CD4-positive, alpha-beta T cell treated with Interleukin-10 for 1 hour (primary cell): ENCODE measurements around the gene KRT3.

Experiments used
- DNase-seq: peaks from one replicate; pipeline ENCODE4 v3.0.0-alpha.2; 2020

The KRT3 gene

GRCh38 chr12:52813203-52813819, 17.4 kb upstream of the KRT3 start:
- no peak for DNase-seq

- no peak for DNase-seq
Measured at GRCh38 chr12:52812749-52813148, 16.8 kb upstream of the KRT3 start.

DNA sequence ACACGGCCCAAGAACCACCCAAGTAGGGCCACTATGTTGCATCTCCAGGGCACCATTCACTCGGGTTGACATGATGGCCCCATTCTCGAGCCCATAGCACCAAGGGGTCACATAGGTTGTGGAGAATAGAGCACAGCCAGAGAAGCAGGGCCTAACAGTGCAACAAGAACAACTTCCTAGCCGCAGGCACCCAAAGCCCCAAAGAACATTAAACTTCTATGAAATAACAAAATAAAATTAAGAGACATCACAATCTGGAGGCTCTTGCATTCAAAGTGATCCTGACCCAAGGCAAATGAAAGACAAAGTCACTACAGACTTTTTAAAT, 16.1 kb upstream of the KRT3 start:
- no peak for DNase-seq

DNA sequence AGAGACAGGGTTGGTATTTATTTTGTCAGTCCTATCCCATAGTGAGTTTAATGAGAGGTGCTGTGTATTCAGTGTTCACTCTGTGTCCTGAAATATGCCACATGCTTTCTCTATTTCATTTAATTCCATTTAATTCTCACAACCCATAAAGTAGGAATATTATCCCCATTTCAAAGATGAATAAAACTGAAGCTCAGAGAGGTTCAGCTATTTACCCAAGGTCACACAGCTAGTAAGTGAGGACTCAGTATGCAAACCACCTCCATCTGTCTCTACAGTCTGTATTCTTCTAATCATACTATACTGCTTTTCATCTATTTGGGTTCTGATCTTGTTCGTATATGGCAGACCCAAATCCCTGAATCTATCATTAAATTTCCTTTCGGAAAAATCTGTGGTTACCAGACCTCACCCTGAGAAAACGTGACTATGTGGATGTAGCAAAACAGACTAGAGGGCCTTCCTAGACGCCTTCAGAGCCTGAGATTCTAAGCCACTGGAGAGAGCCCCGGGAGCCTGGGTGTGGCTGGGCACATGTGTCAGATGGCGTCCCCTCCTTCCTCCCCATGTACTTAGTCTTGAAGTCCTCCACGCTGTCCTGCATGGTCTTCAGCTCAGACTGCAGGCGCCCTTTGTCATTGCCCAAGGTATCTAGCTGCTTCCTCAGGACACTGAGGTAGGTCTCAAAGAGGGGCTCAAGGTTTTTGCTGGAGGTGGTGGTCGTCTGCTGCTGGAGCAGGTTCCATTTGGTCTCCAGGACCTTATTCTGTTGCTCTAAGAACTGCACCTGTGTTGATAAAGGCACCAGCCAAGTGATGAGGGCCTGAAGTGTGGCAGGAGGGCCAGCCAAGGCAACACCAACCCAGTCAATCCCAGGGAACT, 15.5 kb upstream of the KRT3 start:
- DNase-seq = no peak

GRCh38 chr12:52810554-52810953, 14.6 kb upstream of the KRT3 start:
- DNase-seq = no peak

DNA sequence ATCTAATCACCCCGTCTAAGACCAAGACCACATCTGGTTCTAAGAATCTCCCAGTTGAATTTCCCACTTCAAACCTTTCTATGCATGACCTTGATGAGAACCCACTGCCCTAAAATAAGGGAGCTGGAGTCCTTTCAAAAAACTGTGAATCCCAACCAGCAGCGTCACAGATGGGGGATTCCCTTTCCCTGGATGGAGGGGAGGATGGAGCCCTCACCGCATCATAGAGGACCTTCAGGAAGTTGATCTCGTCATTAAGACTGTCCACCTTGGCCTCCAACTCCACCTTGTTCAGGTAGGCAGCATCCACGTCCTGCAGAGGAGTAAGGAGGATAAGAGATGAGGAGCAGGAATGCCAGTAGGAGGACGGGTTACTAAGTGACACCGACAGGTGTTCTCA, 13.2 kb upstream of the KRT3 start:
- DNase-seq = no peak

DNA sequence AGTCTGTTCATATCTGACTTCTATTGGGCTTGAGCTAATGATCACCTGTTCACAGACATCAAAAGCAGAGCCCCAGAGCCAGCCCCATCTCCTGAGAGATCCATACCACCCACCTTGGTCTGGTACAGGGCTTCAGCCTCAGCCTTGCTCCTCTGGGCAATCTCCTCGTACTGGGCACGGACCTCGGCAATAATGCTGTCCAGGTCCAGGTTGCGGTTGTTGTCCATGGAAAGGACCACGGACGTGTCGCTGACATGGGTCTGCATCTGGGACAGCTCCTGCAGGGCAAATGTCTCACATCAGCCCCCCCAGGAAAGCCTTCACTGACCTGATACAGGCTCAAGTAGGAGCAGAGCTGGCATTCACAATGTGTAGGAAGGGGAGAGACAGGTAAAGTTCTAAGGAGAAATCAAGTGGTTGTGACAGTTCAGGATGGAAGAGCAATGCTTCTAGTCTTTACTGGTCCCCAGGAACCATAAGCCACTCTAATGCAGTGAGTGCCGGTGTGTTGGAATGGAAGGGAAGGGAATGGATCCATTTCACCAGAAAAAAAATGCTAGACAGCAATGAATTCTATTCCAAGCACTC, 12.8 kb upstream of the KRT3 start:
- no peak for DNase-seq

DNA sequence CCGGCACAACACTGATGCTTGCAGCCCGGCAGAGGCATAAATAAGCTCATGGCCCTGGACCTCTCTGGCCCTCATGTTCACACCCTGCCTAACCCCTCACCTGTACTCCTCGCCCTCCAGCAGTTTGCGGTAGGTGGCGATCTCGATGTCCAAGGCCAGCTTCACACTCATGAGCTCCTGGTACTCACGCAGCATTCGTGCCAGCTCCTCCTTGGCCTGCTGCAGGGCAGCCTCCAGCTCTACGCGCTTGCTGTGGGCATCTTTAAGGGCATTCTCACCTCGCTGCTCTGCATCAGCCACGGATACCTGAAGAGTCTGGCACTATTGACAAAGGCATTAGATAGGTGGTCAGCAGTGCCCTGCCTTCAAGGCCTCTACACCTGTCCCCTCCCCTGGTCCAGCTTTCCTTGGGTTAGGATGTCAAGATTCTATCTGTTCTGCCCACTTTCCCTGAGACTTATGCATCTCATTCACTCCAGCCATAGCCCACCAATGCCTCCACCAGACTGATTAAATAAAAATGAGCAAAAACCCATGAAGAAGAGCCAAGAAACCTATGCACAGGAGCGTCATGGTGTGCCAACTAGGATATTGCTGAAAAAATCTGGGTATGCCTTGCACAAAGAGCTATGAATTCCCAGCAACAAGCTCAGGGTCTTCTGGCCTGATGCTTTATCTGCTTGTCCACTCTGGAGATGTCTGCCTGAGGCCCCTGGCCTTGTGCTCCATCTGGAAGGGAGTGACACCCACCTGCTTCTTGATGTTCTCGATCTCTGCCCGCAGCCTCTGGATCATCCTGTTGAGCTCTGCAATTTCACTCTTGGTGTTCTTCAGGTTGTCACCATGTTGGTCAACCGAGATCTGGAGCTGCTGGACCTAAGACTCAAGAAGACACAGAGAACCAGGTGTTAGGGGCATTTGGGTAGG, 11.9 kb upstream of the KRT3 start:
- no peak for DNase-seq

GRCh38 chr12:52806821-52807543, 11.1 kb upstream of the KRT3 start:
- DNase-seq = no peak

DNA sequence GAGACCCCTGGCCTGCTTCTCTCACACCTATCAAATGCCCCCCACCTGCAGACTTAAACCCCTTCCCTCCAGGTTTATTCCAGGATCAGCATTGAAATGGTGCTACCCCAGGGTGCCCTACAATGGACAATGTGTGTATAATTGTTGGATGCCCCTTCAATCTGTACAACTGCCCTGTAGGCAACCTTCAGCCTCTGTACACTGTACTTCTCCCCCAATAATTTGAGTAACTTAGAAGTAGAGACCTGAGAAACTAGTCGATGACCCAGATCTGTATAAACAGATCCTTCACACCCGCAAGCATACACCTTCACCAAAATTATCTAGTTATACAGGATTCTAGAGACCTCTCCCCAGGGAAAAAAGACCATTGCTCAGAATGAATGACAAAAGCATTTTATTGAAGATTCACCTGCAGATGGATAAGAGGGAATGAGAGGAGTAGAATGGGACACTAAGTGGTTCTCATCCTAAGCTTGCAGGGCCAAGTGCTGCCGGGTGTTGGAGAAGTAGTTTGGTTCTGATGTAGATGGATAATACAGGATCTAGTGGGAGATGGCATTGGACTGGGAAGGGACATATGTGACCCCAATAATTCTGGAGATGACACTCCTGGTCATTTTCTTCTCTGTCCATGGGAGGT, 10.4 kb upstream of the KRT3 start:
- no peak for DNase-seq

DNA sequence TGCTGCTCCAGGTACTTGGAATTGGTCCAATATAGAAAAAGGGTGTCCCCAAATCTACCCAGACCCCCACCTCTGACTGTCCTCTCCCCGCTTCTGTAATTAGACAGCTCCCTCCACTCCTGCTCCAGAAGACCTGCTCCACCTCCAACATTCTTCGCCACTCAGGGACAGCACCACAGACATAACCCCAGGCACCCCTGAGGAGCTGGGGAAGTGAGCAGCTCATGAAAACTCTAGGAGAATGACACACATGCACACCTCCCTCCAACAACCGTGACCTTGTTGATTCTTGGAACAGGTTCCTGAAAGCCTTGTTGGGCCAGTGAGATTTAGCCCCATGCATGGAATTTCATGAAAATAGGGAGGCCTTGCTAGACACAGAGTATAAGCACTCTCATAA, 9.8 kb upstream of the KRT3 start:
- DNase-seq = no peak

- no peak for DNase-seq
Measured at GRCh38 chr12:52805000-52805399, 9.1 kb upstream of the KRT3 start.

DNA sequence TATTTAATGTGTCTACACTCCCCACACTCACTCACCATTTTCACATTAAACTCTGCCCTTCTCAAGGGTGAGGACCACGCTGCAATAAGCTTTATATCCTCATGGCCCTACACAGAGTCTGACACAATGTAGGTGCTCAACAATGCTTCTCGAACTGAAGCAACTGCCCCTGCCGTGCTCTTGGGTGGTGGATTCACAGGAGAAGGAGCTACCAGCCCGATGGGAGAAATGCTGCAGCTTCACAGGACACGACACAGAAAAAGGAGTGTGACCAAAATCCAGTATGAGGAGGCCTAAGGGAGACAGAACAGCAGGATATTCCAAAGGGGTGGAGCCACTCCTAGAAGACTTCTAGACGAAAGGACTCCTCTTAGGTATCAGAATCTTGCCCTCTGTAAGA, 6.5 kb upstream of the KRT3 start:
- DNase-seq = no peak

- DNase-seq = no peak
Measured at GRCh38 chr12:52801773-52802172, 5.9 kb upstream of the KRT3 start.

GRCh38 chr12:52800259-52800917, 4.5 kb upstream of the KRT3 start:
- DNase-seq = no peak

GRCh38 chr12:52799505-52800211, 3.7 kb upstream of the KRT3 start:
- DNase-seq = no peak

DNA sequence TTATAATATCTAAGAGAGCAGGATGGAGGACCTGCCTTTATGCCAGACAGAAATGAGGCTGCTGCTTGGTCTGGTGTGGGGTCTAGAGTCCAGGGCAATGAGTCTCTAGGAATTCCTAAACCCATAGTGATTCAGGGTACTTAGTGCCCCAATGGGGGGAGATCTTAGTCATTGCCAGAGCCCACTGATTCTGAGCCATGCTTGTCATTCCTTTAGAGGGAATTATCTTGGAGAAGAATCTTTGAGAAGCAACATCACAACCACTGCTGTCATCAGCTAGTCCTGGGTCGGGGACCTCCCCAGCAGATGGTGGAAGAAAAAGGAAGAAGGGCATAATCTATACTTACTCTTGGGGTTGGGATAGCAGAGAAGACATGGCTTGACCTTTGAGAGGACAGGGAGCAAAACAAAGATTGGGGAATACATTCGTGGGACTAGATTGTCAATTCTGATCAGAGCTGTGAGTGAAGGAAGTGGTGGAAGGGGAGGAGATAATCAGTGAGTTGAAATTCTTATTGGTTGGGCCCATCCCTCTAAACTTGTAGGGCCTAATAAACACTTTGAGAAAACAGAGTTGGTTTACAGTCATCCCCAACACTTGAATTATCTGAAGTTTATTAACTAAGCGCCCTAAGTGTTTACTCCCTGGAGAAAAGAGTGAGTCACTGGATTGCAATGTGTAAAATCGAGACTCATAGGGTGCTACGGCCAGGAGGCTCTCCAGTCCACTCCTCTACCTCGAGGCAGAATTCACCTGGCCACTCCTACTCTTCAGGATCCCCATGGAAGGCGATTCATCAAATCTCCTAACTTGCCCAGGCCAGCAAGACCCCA, 3.0 kb upstream of the KRT3 start:
- DNase-seq = no peak

DNA sequence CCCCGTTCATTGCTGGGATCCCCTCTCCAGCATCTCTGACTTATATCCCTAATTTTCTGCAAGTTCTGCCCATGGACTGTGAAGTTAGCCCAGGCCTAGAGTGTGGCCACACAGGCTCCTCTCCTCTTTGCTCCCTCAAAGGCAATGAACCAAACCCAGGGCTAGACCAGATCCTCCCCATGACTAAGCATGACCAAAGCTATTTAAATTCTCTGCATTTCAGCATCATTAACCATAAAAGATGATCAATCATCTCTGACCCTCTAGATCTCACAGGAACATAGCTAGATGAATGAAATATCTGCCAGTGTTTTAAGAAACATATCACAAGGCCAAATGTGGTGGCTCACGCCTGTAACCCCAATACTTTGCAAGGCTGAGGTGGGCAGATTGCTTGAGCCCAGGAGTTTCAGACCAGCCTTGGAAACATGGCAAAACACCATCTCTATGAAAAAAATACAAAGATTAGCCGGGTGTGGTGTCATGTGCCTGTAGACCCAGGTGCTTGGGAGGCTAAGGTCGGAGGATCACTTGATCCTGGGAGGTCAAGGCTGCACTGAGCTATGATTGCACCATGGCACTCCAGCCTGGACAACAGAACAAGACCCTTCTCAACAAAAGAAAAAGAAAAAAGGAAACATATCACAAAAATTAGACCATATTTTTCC, 2.2 kb upstream of the KRT3 start:
- DNase-seq = no peak

- DNase-seq = no peak
Measured at GRCh38 chr12:52797529-52797894, 1.6 kb upstream of the KRT3 start.
